ENCODE measurements around the gene SUCNR1. TPM values are rescaled to one million over a fixed set of nuclear protein-coding genes. Genes with fewer than 3 reads are reported as not detected.
"Not testable (repeated sequence)": the region's sequence is repeated elsewhere in the genome, so short reads cannot be mapped to it uniquely, and the experiment has no call there.

The SUCNR1 gene
- total RNA-seq, 1 experiment from 2014 or later, result not detected

DNA sequence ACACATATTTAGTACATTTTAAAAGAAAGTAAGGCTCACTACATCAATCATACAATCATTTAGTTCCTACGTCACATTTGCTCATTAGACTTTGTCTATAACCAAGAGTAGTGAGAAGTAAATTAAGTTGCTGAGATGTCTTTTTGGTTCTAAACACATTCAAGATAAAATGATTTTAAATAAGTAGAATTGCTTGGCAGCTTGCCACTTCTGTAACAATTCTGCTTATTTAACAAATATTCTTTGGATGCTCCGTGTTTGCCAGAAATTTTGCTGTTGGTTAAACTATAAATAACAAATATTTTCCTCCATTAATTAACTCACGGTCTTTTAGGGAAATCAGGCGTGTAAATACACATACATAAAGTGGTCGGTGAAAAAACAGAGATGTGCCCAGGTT, 18.3 kb downstream of the SUCNR1 start:
- Histone ChIP-seq H3K27me3 (no peaks in the 10 kb centered on the region), H3K4me3 (no peak overlapping the region), H3K9me3 (peaks cover 5% of the 10 kb centered on the region; the same call in 1 of the 2 replicates), H3K36me3 (no peaks in the 10 kb centered on the region)
- DNase-seq, result no peak

DNA sequence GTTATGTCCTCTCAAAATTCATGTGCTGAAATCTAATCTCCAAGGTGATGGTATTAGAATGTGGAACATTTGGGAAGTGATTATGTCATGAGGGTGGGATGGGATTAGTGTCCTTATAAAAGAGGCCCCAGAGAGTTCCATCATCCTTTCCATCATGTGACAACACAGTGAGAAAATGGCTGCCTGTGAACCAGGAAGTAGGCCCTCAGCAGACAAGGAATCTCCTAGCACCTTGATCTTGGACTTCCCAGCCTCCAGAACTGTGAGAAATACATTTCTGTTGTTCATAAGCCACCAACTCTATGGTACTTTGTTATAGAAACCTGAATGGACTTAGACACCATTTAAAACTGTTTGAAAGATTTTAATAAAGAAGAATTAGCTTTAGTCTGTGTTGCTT, 20.8 kb downstream of the SUCNR1 start:
- peaks cover 5% of the 10 kb centered on the region; the same call in 1 of the 2 replicates for H3K9me3 ChIP-seq
- DNase-seq, result no peak
- no peak overlapping the region for H3K4me3 ChIP-seq
- H3K36me3 ChIP-seq, result no peaks in the 10 kb centered on the region
- H3K27me3 ChIP-seq, result no peaks in the 10 kb centered on the region

DNA sequence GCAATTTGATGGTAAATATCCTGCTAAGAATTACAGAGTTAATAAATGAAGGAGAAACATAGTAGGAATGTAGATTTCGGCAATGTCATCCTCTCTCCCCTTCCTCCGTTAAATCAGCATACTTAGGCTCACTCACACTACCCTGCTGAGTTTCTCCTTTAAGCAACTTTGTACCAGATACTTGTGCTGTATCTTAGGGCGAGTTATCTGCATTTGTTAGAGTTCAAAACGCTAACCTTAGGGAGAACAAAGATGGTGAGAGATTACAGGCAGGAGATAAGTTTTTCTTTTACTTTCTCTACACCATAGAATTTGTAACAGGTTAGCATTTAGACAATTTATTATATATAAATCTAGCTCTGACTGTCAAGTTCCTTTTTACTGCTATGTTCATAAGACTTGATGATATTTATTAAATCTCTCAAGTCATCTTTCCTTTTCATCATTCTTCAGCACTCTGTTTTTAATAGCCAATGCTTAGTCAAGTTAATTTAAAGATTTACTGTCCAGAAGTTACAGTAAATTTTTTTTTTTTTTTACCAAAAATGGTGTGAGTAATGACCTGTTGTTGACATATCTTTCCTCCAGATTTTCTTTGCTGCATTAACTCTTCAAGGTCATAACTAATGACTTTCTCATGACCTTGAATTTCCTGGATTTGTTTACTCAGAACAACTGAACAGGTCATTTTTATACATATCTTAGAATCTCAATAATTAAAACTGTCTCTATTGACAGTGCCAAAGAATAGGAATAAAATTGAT, 22.2 kb downstream of the SUCNR1 start:
- no peak for DNase-seq
- Histone ChIP-seq H3K9me3 (peaks cover 5% of the 10 kb centered on the region; the same call in 1 of the 2 replicates), H3K4me3 (no peak overlapping the region), H3K36me3 (no peaks in the 10 kb centered on the region), H3K27me3 (no peaks in the 10 kb centered on the region)

DNA sequence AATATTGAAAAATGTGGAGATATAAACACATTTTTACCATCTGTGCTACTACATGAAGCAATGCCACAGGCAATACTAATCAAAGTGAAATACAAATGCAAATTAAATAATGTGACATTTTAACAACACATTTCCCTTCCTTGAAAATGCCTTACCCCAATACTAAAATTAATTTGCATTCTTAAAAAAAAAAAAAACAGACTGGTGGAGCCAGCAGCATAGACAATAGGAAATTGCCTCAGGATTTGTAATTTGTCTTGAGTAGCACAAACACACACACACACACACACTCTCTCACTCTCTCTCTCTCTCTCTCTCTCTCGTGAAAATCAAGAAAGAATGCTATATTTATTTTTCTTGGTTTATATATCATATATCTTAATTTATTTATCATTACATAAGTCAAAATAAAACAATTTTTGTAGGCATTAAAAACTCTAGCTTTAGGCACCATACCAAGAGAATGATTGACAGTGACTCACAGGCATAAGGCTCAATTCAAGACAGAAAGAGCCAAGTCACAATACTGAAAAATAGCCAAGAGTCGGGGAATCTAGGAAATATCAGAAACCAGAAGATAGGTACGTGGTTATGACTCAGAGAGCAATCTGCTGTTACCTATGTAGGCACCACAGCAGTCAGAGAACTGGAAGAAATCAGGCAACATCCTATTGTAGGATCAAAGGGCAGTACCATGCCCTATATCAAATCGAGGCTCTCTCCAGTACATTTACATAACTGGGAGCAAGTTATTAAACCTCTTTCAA, 23.0 kb downstream of the SUCNR1 start:
- peak; percentile 15 for DNase-seq
- Histone ChIP-seq H3K36me3 (no peaks in the 10 kb centered on the region), H3K4me3 (no peak overlapping the region), H3K9me3 (peaks cover 5% of the 10 kb centered on the region; the same call in 1 of the 2 replicates), H3K27me3 (no peaks in the 10 kb centered on the region)

DNA sequence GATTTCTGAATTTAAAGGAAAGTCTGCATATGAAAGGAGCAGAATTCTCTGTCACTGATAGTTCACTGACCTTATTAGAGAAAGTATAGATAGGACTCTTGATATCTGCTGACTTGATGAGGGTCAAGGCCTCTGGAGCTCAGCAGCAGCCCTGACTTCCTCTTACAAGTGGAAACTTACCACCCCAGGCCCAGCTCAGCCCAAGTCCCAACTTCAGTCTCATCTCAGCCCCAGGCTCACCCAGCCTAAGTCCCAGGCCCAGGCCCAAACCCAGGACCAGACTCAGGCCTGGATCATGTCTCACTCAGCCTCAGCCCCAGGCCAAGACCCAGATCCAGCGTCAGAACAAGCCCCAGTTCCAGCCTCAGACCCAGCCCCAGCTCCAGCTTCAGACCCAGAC, 24.7 kb downstream of the SUCNR1 start:
- DNase-seq, H3K4me3 ChIP-seq, H3K36me3 ChIP-seq, H3K27me3 ChIP-seq, H3K9me3 ChIP-seq: not testable (repeated sequence)

DNA sequence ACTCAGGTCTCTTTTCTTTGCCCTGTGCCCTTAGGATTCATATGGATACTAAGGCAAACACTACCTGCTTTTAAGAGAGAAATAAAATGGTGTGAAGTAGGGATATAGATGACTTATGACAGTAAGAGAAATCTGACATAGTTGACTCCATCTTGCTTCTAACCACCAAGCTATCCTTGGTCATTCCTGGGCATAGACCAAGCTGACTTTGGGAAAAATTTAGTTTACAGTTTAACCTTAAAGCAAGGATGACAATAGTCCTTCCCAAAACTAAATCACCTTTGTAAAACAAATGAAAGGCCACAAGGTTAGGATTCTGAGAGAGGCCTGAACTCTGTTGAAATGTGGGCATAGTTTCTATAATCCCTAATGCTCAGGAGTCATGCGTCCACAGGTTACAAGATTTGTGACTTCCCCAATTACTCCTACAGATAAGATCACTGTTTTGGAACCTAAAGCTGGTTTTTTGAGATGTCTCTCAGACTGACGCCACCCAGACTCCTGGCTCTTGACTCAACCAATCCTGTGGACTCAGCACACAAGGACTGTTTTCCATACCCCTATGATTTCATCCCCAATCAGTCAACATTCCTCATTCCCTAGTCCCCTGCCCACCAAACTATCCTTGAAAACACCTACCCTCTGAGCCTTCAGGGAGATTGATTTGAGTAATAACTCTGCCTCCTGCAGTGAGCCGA, 25.3 kb downstream of the SUCNR1 start:
- H3K4me3 ChIP-seq, H3K27me3 ChIP-seq, H3K9me3 ChIP-seq, H3K36me3 ChIP-seq, DNase-seq: not testable (repeated sequence)

DNA sequence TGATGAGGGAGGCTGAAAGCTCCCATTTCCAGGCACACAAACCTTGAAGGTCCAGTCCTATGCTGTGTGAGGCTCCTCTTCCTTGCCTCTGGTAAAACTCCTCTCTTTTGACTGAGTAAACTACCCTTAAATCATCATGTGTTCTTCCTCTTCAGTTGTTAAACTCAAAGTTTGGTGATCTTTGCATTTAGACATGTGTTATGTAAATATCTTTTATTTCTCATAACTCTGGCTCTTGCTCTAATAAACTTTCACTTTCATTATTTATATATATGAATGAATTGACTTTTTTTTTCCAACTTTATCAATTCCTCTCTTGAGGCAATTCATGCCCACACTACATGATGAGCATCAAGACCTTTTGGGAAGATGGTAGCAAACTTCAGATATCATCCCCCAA, 26.6 kb downstream of the SUCNR1 start:
- H3K27me3 ChIP-seq, result no peaks in the 10 kb centered on the region
- DNase-seq, result no peak
- H3K9me3 ChIP-seq, result no peaks in the 10 kb centered on the region
- no peak overlapping the region for H3K4me3 ChIP-seq
- H3K36me3 ChIP-seq, result no peaks in the 10 kb centered on the region

DNA sequence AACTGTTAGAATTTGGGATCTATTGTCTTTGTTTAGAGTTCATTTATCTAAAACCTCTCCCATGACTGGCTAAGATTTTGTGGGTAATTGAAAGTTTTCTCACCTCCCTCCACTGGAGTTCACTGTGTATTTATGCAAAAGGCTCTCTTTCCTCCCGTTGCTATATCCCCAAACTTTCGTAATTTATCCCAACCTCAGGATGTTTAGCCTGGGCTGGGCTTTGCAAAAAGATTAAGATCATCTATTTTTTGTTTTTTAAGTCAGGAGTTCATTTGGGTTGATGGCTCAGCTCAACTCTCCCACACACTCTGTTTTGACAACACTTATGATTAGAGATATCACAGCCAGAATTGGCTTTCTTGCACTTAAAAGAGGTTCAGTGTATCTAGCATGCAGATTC, 27.0 kb downstream of the SUCNR1 start:
- Histone ChIP-seq H3K36me3 (no peaks in the 10 kb centered on the region), H3K27me3 (no peaks in the 10 kb centered on the region), H3K4me3 (no peak overlapping the region), H3K9me3 (no peaks in the 10 kb centered on the region)
- DNase-seq, result no peak

DNA sequence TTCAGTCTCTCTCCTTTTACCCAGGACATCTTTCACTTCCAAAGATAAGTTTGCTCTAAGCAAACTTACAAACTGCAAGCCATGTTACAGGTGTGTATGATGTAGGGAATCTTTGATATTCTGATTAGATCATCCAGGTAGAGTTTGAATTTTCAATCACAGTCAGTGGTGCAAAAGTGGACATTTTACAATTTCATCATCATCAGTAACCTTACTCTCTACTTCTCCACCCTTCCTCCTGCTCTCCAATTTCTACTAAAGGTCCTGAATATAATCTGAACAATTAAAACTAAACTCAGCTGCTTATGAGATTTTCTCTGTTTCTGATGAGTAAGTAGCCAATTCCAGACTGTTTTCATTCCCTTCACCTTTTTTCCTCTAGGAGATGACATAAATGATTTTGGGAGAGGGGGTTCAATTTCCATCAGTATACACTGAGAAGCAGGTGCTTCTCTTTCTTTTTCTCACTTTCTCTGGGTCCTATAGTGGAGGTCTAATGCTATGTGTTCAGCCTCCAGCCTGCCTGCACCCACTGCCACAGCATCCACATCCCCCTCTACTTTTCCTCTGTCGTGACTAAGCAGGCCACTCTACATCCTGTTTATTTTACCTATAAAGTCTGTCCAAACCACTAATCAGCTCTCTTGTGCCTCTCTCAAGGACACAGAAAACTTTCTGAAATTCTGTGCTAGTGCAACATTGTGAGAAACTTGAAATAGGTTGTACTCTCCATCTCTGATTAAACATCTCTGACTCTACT, 27.6 kb downstream of the SUCNR1 start:
- DNase-seq, result peak; percentile 33
- 0 out of 2 replicates have a peak, but pooled peaks cover 3% of the 10 kb centered on the region for H3K9me3 ChIP-seq
- no peak overlapping the region for H3K4me3 ChIP-seq

DNA sequence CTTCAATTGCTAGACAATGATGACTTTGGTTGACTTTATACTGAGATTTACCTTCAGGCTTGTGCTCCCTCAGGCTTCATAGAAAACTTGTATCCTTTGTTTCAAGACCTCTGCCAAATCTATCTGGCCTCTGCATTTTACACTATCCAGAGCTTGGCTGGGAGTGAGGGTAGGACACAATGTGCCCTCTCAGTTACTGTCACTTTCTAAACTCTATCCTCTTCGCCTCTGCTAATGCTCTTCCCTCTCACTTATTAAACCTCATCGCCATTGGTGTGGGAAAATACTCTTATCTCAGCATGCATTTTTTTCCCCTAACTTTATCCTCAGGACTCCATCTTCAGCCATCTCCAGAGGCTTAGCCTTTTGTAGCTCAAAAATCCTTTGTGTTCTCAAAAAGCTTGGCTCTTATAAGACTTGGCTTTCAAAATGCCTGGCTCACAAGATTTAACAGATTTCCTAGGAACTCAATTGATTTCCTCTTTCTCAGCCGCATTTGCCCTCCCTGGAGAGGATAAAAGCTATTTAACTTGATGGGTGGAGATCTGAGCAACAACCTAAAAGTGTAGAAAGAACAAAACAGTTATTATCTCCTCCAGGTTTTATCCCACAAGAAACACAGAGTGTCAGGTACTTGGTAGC, 28.3 kb downstream of the SUCNR1 start:
- DNase-seq, result no peak

More for the DNA sequence above, 27.6 kb downstream of the SUCNR1 start:
- Histone ChIP-seq H3K27me3 (no peaks in the 10 kb centered on the region), H3K36me3 (no peaks in the 10 kb centered on the region)

DNA sequence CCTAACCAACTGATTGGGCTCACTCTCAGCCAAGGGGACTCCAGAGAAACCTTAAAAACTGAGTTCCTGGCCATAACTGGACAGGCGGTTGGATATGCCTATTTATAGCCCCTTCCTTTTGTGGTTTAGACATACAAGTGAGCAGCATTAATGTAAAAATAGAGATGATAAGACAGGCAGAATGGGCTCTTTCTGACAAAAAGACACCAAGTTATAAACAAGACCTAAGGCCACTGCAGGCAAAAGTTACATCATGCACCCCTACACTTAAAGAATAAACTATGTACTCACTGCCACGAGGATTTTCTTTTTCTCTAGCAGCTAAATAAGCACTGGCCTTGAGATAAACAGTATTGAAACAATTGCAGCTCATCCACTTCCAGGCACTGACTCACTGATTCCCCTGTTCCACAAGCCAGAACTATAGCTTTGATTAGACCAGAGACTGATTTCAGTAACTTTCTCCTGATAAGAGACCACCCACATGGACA, 30.1 kb downstream of the SUCNR1 start:
- DNase-seq, result peak; percentile 62
- Histone ChIP-seq H3K9me3 (0 out of 2 replicates have a peak, but pooled peaks cover 3% of the 10 kb centered on the region), H3K27me3 (no peaks in the 10 kb centered on the region), H3K36me3 (no peaks in the 10 kb centered on the region), H3K4me3 (no peak overlapping the region)

More for the DNA sequence above, 28.3 kb downstream of the SUCNR1 start:
- H3K27me3 ChIP-seq, result no peaks in the 10 kb centered on the region
- H3K9me3 ChIP-seq, result 0 out of 2 replicates have a peak, but pooled peaks cover 3% of the 10 kb centered on the region
- H3K4me3 ChIP-seq, result no peak overlapping the region
- no peaks in the 10 kb centered on the region for H3K36me3 ChIP-seq

DNA sequence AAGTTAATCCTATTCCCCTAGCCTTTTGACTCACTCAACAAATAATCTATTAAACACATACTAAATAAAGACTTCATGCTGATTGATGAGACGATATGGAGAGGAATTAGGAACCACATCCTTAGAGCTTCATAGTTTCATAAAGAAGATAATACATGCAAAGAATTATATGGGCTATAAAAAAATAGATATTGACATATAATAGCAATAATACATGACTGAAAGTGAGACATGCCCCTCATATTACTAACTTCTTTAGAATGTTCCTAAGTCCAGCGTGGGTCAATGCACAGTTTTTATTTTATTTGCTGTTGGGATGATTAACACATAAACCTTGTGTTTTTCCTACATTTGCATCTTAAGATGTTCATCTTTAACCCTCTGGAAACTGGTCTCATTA, 32.2 kb downstream of the SUCNR1 start:
- DNase-seq, result no peak
- Histone ChIP-seq H3K9me3 (0 out of 2 replicates have a peak, but pooled peaks cover 3% of the 10 kb centered on the region), H3K36me3 (no peaks in the 10 kb centered on the region), H3K27me3 (no peaks in the 10 kb centered on the region), H3K4me3 (no peak overlapping the region)

DNA sequence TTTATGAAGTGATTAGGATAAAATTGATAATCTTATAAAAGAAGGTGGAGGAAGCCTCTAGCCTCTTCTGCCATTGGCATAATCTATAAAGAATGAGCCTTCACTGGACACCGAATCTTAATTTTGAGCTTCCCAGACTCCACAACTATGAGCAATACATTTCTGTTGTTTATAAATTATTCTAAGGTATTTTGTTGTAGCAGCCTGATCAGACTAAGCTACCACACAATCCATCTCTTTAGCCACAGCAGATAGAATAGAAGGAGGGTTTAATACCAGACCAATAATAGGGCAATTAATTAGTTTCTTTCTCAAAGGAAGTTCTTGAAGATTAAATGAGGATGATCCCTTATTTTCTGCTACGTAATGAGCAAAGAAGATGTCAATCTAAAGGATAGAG, 33.3 kb downstream of the SUCNR1 start:
- peaks cover 11% of the 10 kb centered on the region; the same call in 1 of the 2 replicates for H3K9me3 ChIP-seq
- no peaks in the 10 kb centered on the region for H3K36me3 ChIP-seq
- DNase-seq, result no peak
- H3K27me3 ChIP-seq, result no peaks in the 10 kb centered on the region
- H3K4me3 ChIP-seq, result no peak overlapping the region

DNA sequence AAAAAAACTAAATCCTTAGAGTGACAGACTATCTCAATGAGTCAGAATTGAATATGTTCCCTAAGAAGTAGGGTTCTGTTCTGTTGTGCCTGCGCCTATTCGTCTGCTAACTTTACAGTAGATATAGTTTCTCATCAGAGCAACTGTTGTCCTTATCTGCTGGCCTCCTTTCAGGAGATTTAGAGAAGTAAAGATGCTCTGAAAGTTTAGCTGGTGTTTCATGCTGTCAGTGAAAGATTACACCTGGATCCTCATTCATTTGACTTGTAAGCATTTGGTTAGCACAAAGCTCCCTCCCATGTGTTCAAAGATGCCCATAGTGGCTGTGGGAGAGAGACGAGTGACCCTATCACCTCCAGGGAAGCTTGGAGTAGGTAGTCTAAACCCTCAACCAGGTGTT, 35.0 kb downstream of the SUCNR1 start:
- Histone ChIP-seq H3K27me3 (no peaks in the 10 kb centered on the region), H3K36me3 (no peaks in the 10 kb centered on the region), H3K4me3 (no peak overlapping the region), H3K9me3 (peaks cover 11% of the 10 kb centered on the region; the same call in 1 of the 2 replicates)
- DNase-seq, result no peak

DNA sequence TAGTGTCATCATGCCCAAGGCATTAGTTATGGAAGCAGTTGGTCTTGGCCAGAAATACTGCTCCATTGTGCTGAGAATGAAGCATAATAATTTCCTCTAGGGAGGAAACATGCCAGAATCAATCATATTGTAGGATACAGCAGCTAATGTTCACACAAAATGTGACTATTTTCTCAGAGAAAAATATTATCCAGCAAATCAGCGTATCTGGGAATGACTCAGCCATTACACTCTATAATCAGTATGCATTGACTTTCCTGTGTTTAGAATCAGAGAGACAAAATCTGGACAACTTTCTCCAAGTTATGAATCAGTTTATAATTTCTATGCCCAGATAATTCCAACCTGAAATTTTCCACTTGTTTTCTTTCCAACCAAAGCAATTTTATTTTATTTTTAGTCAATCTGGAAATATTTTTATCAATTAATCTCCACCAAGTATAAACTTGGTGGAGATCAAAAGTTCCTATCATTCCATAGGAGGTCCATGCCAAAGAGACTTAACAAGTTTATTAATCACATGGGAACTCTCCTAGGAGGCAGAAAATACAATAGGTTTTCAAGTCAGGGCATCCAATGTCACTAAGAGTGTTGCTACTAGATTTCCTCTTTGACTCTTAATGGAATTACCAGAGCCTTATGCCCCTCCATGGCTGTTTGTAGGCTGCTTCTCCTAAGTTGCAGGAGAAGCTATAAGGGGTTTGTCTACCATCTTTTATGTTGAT, 36.4 kb downstream of the SUCNR1 start:
- no peaks in the 10 kb centered on the region for H3K27me3 ChIP-seq
- H3K4me3 ChIP-seq, result no peak overlapping the region
- peaks cover 15% of the 10 kb centered on the region; the same call in 1 of the 2 replicates for H3K9me3 ChIP-seq
- DNase-seq, result no peak
- no peaks in the 10 kb centered on the region for H3K36me3 ChIP-seq
